Measurements from ENCODE around the gene KIF2C.

KIF2C gene

DNA sequence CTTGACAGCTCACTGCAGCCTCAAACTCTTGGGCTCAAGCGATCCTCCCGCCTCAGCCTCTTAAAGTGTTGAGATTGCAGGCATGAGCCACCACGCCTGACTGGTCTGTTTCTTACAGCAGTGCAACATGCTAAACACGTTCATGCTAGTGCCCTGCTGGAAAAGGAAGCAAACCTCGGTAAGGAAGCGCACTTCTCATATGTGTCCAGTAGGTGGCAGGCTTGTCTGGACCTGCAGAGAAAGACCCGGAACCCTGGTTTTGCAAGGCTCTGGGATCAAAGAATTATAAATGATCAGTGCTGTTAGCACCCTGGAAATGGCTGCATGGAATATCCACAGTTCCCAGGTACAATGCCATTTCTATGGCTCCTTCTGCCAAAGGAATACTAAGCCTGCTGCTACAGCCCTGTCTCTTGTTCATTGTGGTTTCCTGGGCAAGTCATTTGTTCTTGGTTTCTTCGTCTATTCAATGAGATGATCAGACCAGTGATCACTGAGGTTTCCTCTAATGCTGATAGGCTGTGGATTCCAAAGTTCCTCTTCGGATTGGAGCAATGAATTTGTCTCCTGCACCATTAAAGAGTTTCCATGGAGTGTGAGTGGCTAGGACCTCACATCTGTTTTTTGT is 24.6 kb upstream of the KIF2C start:
- Histone ChIP-seq H4K20me1 (ENCODE audit: insufficient read depth) (no peaks in the 10 kb centered on the region), H3K4me3 (IDR thresholded peaks at IDR 0.05; ENCODE audit: insufficient read depth, low read depth, low read length) (no peak overlapping the region), H3K9ac (peak overlapping the region; percentile 9; the same call in 1 of the 2 replicates), H3K27me3 (ENCODE audit: insufficient read depth, low read depth) (peaks cover 3% of the 10 kb centered on the region; the same call in 1 of the 2 replicates), H3K79me2 (ENCODE audit: insufficient read depth, low read depth) (no peaks in the 10 kb centered on the region), H2AFZ (ENCODE audit: low read depth) (peak overlapping the region; percentile 66), H3K4me2 (peak overlapping the region; percentile 56; the same call in 1 of the 2 replicates), H3K27ac (peak overlapping the region; percentile 28; the same call in 1 of the 2 replicates), H3K36me3 (ENCODE audit: insufficient read depth) (no peaks in the 10 kb centered on the region), H3K4me1 (ENCODE audit: low read depth, poor library complexity, severe bottlenecking) (peaks cover 58% of the 10 kb centered on the region)
- TF ChIP-seq, protein P1, sequence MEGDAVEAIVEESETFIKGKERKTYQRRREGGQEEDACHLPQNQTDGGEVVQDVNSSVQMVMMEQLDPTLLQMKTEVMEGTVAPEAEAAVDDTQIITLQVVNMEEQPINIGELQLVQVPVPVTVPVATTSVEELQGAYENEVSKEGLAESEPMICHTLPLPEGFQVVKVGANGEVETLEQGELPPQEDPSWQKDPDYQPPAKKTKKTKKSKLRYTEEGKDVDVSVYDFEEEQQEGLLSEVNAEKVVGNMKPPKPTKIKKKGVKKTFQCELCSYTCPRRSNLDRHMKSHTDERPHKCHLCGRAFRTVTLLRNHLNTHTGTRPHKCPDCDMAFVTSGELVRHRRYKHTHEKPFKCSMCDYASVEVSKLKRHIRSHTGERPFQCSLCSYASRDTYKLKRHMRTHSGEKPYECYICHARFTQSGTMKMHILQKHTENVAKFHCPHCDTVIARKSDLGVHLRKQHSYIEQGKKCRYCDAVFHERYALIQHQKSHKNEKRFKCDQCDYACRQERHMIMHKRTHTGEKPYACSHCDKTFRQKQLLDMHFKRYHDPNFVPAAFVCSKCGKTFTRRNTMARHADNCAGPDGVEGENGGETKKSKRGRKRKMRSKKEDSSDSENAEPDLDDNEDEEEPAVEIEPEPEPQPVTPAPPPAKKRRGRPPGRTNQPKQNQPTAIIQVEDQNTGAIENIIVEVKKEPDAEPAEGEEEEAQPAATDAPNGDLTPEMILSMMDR (conservative IDR thresholded peaks at IDR 0.05; ENCODE audit: low read depth, low read length), result peak; percentile 91

DNA sequence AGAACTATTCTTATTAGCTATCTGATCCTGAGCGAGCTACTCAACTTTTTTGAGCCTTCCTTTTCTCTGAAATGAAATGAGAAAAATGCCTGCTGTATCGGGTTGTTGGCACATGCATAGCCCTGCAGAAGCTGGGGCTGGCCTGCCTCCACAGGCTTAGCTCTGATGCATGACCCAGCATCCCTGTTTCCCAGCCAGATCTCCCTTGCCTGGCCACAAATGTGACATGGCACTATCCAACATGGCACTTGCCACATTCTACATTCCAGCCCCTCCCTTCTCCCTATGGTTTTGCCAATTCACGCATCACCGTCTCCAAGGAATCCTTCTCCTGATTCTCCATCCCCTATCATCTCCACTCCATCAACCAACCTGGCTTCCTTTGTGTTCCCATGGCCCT is 22.5 kb upstream of the KIF2C start:
- H3K79me2 ChIP-seq (ENCODE audit: insufficient read depth, low read depth), result no peaks in the 10 kb centered on the region
- H3K27me3 ChIP-seq (ENCODE audit: insufficient read depth, low read depth), result no peaks in the 10 kb centered on the region
- H3K4me1 ChIP-seq (ENCODE audit: low read depth, poor library complexity, severe bottlenecking), result peaks cover 76% of the 10 kb centered on the region
- H3K27ac ChIP-seq, result no peak overlapping the region; the same call in 1 of the 2 replicates
- no peak overlapping the region for H3K4me3 ChIP-seq (IDR thresholded peaks at IDR 0.05; ENCODE audit: insufficient read depth, low read depth, low read length)
- 0 out of 2 replicates have a peak overlapping the region, but pooled peaks have one; percentile 0 for H2AFZ ChIP-seq (ENCODE audit: low read depth)
- TF ChIP-seq, protein P1 (conservative IDR thresholded peaks at IDR 0.05; ENCODE audit: low read depth, low read length), result no peak
- H4K20me1 ChIP-seq (ENCODE audit: insufficient read depth), result no peaks in the 10 kb centered on the region
- H3K4me2 ChIP-seq, result peak overlapping the region; percentile 60
- no peak overlapping the region for H3K9ac ChIP-seq
- no peaks in the 10 kb centered on the region for H3K36me3 ChIP-seq (ENCODE audit: insufficient read depth)

DNA sequence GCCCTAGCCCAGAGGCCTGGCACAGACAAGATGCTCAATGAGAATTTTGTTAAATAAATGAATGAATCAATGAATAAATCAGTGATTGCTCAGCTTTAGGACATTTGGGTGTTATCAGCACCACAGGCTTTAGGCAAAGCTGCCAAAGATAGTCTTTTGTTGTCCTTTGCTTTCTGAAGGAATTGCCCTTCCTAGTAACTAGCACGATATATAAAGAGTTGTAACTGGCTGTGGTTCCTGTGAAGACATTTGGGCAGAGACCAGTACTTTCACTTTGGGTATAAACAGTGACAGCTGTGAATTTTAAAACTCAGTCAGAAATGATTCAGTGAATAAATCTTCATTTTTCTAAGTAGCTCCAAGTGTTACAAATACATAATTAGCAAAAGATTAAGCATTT is 22.0 kb upstream of the KIF2C start:
- H2AFZ ChIP-seq (ENCODE audit: low read depth), result peak overlapping the region; percentile 0; the same call in 1 of the 2 replicates
- H3K4me1 ChIP-seq (ENCODE audit: low read depth, poor library complexity, severe bottlenecking), result peaks cover 79% of the 10 kb centered on the region
- H3K27ac ChIP-seq, result peak overlapping the region; percentile 10; the same call in 1 of the 2 replicates
- TF ChIP-seq, protein P1 (conservative IDR thresholded peaks at IDR 0.05; ENCODE audit: low read depth, low read length), result no peak
- H3K4me3 ChIP-seq (IDR thresholded peaks at IDR 0.05; ENCODE audit: insufficient read depth, low read depth, low read length), result no peak overlapping the region
- H3K36me3 ChIP-seq (ENCODE audit: insufficient read depth), result no peaks in the 10 kb centered on the region
- no peaks in the 10 kb centered on the region for H3K79me2 ChIP-seq (ENCODE audit: insufficient read depth, low read depth)
- H3K9ac ChIP-seq, result no peak overlapping the region
- H3K4me2 ChIP-seq, result peak overlapping the region; percentile 60
- H4K20me1 ChIP-seq (ENCODE audit: insufficient read depth), result no peaks in the 10 kb centered on the region
- no peaks in the 10 kb centered on the region for H3K27me3 ChIP-seq (ENCODE audit: insufficient read depth, low read depth)

DNA sequence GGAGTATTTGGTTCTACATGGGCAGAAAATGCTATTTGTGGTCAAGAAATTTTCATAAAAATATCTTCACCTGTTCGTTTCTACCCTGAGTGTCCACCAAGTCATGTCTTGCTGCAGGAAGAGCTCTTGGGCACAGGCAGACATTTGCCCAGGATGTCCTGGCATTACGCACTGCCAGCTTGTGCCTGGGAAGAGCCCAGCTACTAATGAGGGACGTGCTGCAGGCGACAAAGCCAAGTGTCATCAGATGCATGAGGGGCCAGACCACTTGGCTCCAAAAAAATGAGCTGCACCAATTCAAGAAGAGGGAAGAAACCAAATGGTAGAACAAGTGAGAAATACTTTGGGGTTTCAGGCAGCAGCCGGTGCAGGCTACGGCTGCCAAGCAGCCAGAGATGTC is 21.5 kb upstream of the KIF2C start:
- TF ChIP-seq, protein P1 (conservative IDR thresholded peaks at IDR 0.05; ENCODE audit: low read depth, low read length), result no peak
- no peaks in the 10 kb centered on the region for H3K27me3 ChIP-seq (ENCODE audit: insufficient read depth, low read depth)
- H3K4me3 ChIP-seq (IDR thresholded peaks at IDR 0.05; ENCODE audit: insufficient read depth, low read depth, low read length), result no peak overlapping the region
- 0 out of 2 replicates have a peak overlapping the region, but pooled peaks have one; percentile 0 for H2AFZ ChIP-seq (ENCODE audit: low read depth)
- H3K9ac ChIP-seq, result no peak overlapping the region
- H3K79me2 ChIP-seq (ENCODE audit: insufficient read depth, low read depth), result no peaks in the 10 kb centered on the region
- no peaks in the 10 kb centered on the region for H4K20me1 ChIP-seq (ENCODE audit: insufficient read depth)
- peak overlapping the region; percentile 10; the same call in 1 of the 2 replicates for H3K27ac ChIP-seq
- H3K4me2 ChIP-seq, result peak overlapping the region; percentile 60
- H3K36me3 ChIP-seq (ENCODE audit: insufficient read depth), result no peaks in the 10 kb centered on the region
- peaks cover 75% of the 10 kb centered on the region for H3K4me1 ChIP-seq (ENCODE audit: low read depth, poor library complexity, severe bottlenecking)

All from KMS-11 (cell line).